K562 (cell line): ENCODE data around the gene CUX1. TPM values are rescaled to one million over a fixed set of nuclear protein-coding genes. Genes with fewer than 3 reads are reported as not detected.

Experiments used
- ATAC-seq: fragments of 200-7000 bp; cut with Tn5 transposase; 3 replicates; pipeline ENCODE4 v1.9.1; 2020; ENCODE audit warnings: moderate library complexity
- BruUV-seq: library from RNA; stranded (reverse); fragments of 400-500 nt; replicated peaks from 2 replicates; lab custom pipeline; 2021; lab: Mats Ljungman, UMichigan
- CTCF ChIA-PET: fragments of 300-600 bp; formaldehyde crosslinking; extraction: SDS; loops from one replicate; lab custom pipeline; 2021; ENCODE audit warnings: low intra/inter-chr PET ratio; lab: Yijun Ruan, JAX
- POLR2A ChIA-PET: fragments of 300-600, 350-650 bp; sonication (Branson Sonifier 250); formaldehyde crosslinking; extraction: SDS; loops from one replicate; lab custom pipeline; 2021; ENCODE audit warnings: antibody characterized with exemption, inconsistent platforms; lab: Yijun Ruan, JAX
- DNase-seq, 4 experiments: peaks; one replicate each; pipeline versions ENCODE4 v3.0.0 to v3.0.0-alpha.2; 2011 to 2018; ENCODE audit warnings: low spot score in 3 of 4, mixed read lengths in 3 of 4; ENCODE audit errors: extremely low read depth in 1 of 4
- FAIRE-seq: peaks from 2 replicates; lab custom pipeline; 2011; peaks lifted over from hg19 to GRCh38; lab: Jason Lieb, UNC
- H2AFZ ChIP-seq: 2 replicates; pipeline ENCODE4 v1.6.0; 2011; ENCODE audit warnings: low read depth, low read length, control low read depth, inconsistent platforms
- H3K27ac ChIP-seq: fragments of 200-600 bp; 3 replicates; pipeline ENCODE4 v1.8.0; 2011; ENCODE audit warnings: low read depth, mild to moderate bottlenecking, control low read depth, inconsistent platforms, low read length, moderate library complexity, mixed read lengths; ENCODE audit errors: extremely low read depth
- H3K27me3 ChIP-seq, 2 experiments: fragments of 300-600 bp in 1 of 2; 2 replicates in 1 of 2; 3 replicates in 1 of 2; pipeline versions ENCODE4 v1.6.0 to v1.8.0; 2011; ENCODE audit warnings: inconsistent platforms in 2 of 2, low read length in 2 of 2, mild to moderate bottlenecking in 1 of 2, mixed read lengths in 1 of 2, moderate library complexity in 1 of 2; ENCODE audit not compliant: control insufficient read depth in 2 of 2, insufficient read depth in 2 of 2
- H3K36me3 ChIP-seq: fragments of 300-600 bp; 3 replicates; pipeline ENCODE4 v1.8.0; 2011; ENCODE audit warnings: mild to moderate bottlenecking, low read length, inconsistent platforms; ENCODE audit not compliant: control insufficient read depth, insufficient read depth
- H3K4me1 ChIP-seq, 2 experiments: fragments of 200-600 bp in 1 of 2; replicated peaks in 1 of 2; 2 replicates in 1 of 2; 3 replicates in 1 of 2; pipeline versions ENCODE4 v1.5.1 to v1.8.0; 2011; ENCODE audit warnings: inconsistent platforms in 2 of 2, low read length in 2 of 2, mild to moderate bottlenecking in 1 of 2, mixed read lengths in 1 of 2, moderate library complexity in 1 of 2; ENCODE audit not compliant: control insufficient read depth in 2 of 2, insufficient read depth in 2 of 2
- H3K4me2 ChIP-seq: 2 replicates; pipeline ENCODE4 v1.6.1; 2011; ENCODE audit warnings: low read length, control low read depth, inconsistent platforms, mixed read lengths; ENCODE audit not compliant: insufficient read depth
- H3K4me3 ChIP-seq: fragments of 200-600 bp; sonication (generic), shearing (Covaris generic); 2 replicates; pipeline ENCODE4 v1.5.1; 2016; ENCODE audit warnings: control low read depth, inconsistent platforms
- H3K79me2 ChIP-seq: fragments of 200-600 bp; 3 replicates; pipeline ENCODE4 v1.8.0; 2011; ENCODE audit warnings: low read length, inconsistent platforms; ENCODE audit not compliant: control insufficient read depth, insufficient read depth
- H3K9ac ChIP-seq, 2 experiments: 2 replicates each; pipeline versions ENCODE4 v1.6.0 to v1.6.1; 2011; ENCODE audit warnings: low read depth in 2 of 2, low read length in 2 of 2, control low read depth in 1 of 2, inconsistent platforms in 1 of 2, mild to moderate bottlenecking in 1 of 2, mixed read lengths in 1 of 2; ENCODE audit not compliant: insufficient read depth in 1 of 2
- H3K9me1 ChIP-seq: one replicate; pipeline ENCODE4 v1.6.0; 2011; ENCODE audit warnings: inconsistent platforms, mild to moderate bottlenecking, low read length, moderate library complexity; ENCODE audit not compliant: control insufficient read depth, insufficient read depth
- H3K9me3 ChIP-seq: replicated peaks from 2 replicates; pipeline ENCODE4 v1.5.1; 2011; ENCODE audit warnings: low read depth, low read length, inconsistent platforms; ENCODE audit not compliant: control insufficient read depth, insufficient read depth
- H4K20me1 ChIP-seq: replicated peaks from 2 replicates; pipeline ENCODE4 v1.6.1; 2011; ENCODE audit warnings: low read length, inconsistent platforms, mixed read lengths; ENCODE audit not compliant: control insufficient read depth, insufficient read depth
- ELF2 ChIP-seq: fragments of 250-450 bp; sonication (Bioruptor Pico); IDR thresholded peaks from 2 replicates; pipeline ENCODE4 v1.5.0; 2021; ENCODE audit warnings: mild to moderate bottlenecking
- ZNF134 ChIP-seq: fragments of 250-450 bp; sonication (Bioruptor Pico); conservative IDR thresholded peaks from 2 replicates; pipeline ENCODE4 v1.4.0; 2020
- WGBS: fragments of 100-300 bp; shearing (Covaris generic); methylation state at CpG from one replicate; pipeline ENCODE4 v1.1.6; 2016; ENCODE audit warnings: low coverage, mixed read lengths; ENCODE audit not compliant: insufficient coverage; ENCODE audit errors: missing lambda C conversion rate; 5-methylcytosine and 5-hydroxymethylcytosine counted together
- in situ Hi-C: fragments of 300-500 bp; cut with MboI; formaldehyde crosslinking; loops from 4 replicates; pipeline ENCODE4 v1.15.0; 2018; ENCODE audit warnings: inconsistent platforms, mixed read lengths
- intact Hi-C: fragments of 100-400 bp; cut with micrococcal nuclease; formaldehyde crosslinking; loops from 2 replicates; pipeline ENCODE4 v1.14.2; 2022
- polyA plus RNA-seq, 8 experiments: library from polyadenylated mRNA; depleted of rRNA in 4 of 8; stranded (reverse) in 5 of 8; unstranded in 3 of 8; fragments of >200 nt; fragmentation: Nextera tagmentation in 2 of 8; fragmentation: Illumina TruSeq in 1 of 8; extraction: Ambion mirVana in 2 of 8; extraction: Trizol in 1 of 8; gene quantifications; 2 replicates each; pipeline versions ENCODE4 v1.2.1 to v1.2.3, GENCODE V29; 2011 to 2014; ENCODE audit warnings: inconsistent platforms in 1 of 8, missing spikeins in 1 of 8
- total RNA-seq, 7 experiments: library from RNA; depleted of rRNA in 6 of 7; stranded (reverse); fragments of >200 nt in 6 of 7; fragmentation: Illumina TruSeq in 2 of 7; extraction: Trizol in 2 of 7; gene quantifications; 2 replicates each; pipeline versions ENCODE4 v1.2.1 to v1.2.3, GENCODE V29; 2011 to 2021; ENCODE audit warnings: low replicate concordance in 1 of 7

Gene CUX1
- total and polyA plus RNA-seq, 9 of the 15 experiments (the other 6 are each of a cell fraction or from before 2014, with no cell fraction given): 3.6 to 55.3 (median 25.2) TPM

- H3K4me1 ChIP-seq: peaks cover 0 to 2% of the 10 kb centered on the region in 2 experiments; a peak in 1 of 5 replicates
- in situ Hi-C loops: no loop called here
- BruUV-seq: no TSS peak
- no peaks in the 10 kb centered on the region for H3K9me3 ChIP-seq
- H3K4me3 ChIP-seq: no peak overlapping the region
- ChIA-PET POLR2A (interaction anchor here (0.5 to 0.9 kb wide), 2 partner anchors 12 to 13 kb away, joined by 3 read pairs; no protein-coding TSS in a partner anchor), CTCF (no interaction called here)
- peak; percentile 58; the same call in 1 of the 2 replicates for TF ChIP-seq ZNF134
- TF ChIP-seq ELF2 (CRISPR knock-in tag): no peak
- H3K9me1 ChIP-seq: no peaks in the 10 kb centered on the region
- WGBS: 4% methylated on average over 10 of the region's 10 CpGs
- no peak for FAIRE-seq
- H4K20me1 ChIP-seq: no peaks in the 10 kb centered on the region; the same call in 1 of the 2 replicates
- DNase-seq: no peak
- H3K9ac ChIP-seq: no peak overlapping the region
- no peak overlapping the region for H3K27ac ChIP-seq
- H2AFZ ChIP-seq: no peak overlapping the region
- intact Hi-C loops: no loop called here
- no peaks in the 10 kb centered on the region for H3K79me2 ChIP-seq
- 0 out of 2 replicates have a peak overlapping the region, but pooled peaks have one; percentile 5 for H3K4me2 ChIP-seq
- ATAC-seq: no peak
- H3K27me3 ChIP-seq: peaks cover 17 to 51% of the 10 kb centered on the region in 2 experiments
- H3K36me3 ChIP-seq: no peaks in the 10 kb centered on the region
These were observed 33.8 kb upstream of the CUX1 start for GRCh38 chr7:101783381-101784181.
